HG03442 (cell line): ENCODE data around the gene MCC.
A peak's percentile ranks its signal among the peaks of the same experiment; 100 is the strongest.

Experiments
- ATAC-seq: cut with Tn5 transposase; IDR thresholded peaks from one replicate; pipeline ENCODE4 v1.9.1; 2021; ENCODE audit warnings: mild to moderate bottlenecking, moderate library complexity; ENCODE audit not compliant: unreplicated experiment

Gene MCC

DNA sequence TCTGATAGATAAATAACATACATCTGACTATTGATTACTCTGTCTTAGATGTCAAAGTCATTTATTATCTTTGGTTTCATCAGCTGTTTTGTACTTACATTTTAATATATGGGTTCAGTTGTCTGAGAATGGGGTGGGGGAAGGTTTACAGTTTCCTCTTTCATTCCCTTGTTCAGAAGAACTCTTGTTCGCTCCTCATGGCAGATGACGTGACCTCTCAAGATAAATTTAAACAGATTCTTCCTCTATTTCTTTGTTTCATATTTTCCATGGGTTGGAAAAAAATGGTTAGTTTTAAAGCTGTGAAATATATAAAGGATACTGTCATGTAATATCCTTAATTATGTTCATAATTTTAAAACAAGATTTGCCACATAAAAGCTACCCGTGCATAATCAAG is 114.8 kb downstream of the MCC start:
- no peak for ATAC-seq

- no peak for ATAC-seq
Measured at GRCh38 chr5:113371721-113372196, 116.5 kb downstream of the MCC start.

DNA sequence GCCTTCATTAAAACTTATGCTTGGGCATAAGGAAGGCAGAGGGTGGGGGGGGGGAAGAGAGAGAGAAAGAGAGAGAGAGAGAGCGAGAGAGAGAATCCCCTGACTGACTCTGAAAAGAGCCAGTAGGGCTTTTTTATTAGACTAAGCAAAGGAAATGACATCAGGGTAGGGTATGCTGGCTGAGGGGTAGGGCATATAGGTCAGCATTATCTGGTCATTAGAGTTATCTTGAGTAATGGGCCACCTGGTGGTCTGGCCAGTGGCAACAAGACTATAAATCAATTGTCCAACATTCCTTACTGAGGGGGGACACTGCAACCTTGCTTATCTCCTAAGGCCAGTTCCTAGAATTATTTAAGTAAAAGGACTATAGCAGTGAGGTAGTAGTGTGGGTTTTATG is 120.7 kb downstream of the MCC start:
- ATAC-seq, result no peak

DNA sequence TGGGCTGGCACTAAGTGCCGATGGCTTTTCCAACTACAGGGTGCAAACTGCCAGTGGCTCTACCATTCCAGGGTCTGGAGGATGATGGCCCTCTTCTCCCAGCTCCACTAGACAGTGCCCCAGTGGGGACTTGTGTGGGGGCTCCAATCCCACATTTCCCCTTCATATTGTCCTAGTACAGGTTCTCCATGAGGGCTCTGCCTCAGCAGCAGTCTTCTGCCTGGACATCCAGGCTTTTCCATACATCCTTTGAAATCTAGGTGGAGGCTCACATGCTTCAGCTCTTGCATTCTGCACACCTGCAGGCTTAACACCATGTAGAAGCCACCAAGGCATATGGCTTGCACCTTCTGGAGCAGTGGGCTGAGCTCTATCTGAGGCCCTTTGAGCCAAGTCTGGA is 123.8 kb downstream of the MCC start:
- no peak for ATAC-seq

DNA sequence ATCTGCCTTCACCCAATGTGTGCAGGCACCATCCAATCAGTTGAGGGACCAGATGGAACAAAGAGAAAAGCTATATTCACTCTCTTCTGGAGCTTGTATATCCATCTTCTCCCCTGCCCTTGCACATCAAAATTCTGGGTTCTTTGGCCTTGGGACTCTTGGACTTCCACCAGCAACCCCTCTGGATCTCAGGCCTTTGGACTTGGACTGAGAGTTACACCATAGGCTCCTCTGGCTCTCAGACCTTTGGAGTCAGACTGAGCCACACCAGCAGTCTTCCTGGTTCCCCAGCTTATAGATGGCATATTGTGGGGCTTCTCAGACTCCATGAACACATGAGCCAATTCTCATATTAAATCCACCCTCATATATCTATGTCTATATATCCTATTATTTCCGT is 126.6 kb downstream of the MCC start:
- no peak for ATAC-seq

- no peak for ATAC-seq
Measured at GRCh38 chr5:113359419-113359818, 128.8 kb downstream of the MCC start.

DNA sequence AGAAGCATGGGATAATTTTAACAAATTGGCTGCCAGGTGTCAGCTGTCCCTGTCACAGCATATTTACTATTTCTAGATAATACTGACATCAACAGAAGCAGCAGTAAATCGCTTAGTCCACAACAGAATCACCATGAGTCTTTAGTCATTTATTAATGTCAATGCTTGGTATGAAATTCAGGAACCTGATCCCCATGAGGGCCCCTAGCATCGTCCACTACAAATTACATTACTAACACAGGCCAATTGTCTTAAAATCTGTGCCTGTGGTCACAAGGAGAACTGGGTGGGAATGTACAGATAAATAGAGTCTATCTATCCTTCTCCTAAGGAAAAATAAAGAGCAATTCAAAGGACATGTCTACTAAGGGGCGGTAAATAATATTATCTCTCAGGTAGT is 129.6 kb downstream of the MCC start:
- ATAC-seq, result no peak

DNA sequence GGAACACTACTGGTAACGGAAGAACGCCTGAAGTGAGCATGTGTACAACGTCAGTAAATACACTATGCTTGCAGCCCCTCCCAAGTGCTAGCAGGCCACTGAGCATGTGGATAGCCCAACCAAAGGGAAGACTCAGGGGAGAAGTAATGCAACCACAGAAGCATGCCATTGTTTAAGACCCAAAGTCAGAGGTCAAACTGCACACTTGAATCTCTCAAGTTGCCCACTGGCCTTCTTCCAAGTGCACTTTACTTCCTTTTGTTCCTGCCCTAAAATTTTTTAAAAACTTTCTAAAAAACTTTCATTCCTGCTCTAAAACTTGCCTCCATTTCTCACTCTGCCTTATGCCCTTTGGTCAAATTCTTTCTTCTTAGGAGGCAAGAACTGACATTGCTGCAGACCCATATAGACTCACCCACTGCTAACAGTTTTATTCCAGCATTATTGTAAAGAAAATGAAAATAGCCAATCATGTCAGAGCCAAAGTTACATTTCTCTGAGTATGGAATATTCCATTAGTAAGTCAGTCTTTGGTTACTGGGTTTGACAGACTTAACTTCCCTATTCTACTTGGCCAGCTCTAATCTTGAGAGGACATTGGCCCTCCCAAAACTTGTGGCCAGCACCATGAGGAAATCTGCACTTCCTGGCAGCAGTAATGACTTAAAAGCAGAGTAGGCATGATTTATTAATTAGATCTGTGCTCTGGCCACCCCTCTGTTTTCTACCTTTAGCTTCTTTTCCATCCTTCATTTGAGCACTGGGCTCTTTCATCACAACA is 130.4 kb downstream of the MCC start:
- no peak for ATAC-seq

GRCh38 chr5:113356487-113356886 is 131.8 kb downstream of the MCC start:
- no peak for ATAC-seq

GRCh38 chr5:113354055-113354454 is 134.2 kb downstream of the MCC start:
- no peak for ATAC-seq

DNA sequence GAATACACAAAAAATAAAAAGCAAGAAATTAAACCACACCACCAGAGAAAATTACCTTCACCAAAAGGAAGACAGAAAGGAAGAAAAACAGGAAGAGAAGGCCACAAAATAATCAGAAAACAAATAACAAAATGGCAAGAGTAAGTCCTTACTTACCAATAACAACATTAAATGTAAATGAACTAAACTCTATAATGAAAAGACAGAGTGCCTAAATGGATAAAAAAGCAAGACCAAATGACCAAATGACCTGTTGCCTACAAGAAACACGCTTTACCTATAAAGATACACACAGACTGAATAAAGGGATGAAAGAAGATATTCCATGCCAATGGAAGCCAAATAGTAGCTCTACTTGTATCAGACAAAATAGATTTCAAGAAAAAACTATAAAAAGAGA is 140.7 kb downstream of the MCC start:
- no peak for ATAC-seq

- ATAC-seq, result no peak
Measured at GRCh38 chr5:113344973-113345940, 143.0 kb downstream of the MCC start.

DNA sequence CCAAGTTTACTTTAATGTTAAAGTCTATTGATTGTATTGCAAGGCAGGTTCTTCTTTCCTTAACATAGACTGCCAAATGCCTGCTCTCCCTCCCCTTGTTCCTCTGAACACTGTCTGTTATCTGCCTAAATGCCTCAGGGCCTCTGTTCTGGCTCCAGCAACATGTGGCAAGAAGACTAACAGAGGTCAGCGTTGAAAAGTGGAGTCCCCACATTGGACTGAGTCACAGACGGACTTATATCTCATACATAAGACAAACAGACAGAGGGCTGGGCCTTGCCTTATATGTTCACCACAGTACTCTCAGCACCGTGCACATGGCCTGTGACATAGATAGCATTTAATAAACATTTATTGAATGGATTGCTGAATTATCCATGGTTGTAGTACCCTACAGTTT is 144.9 kb downstream of the MCC start:
- ATAC-seq, result no peak

GRCh38 chr5:113340537-113340936 is 147.7 kb downstream of the MCC start:
- ATAC-seq, result no peak

- no peak for ATAC-seq
Measured at GRCh38 chr5:113338628-113339027, 149.6 kb downstream of the MCC start.

GRCh38 chr5:113337515-113338415 is 150.5 kb downstream of the MCC start:
- ATAC-seq, result no peak

- ATAC-seq, result no peak
Measured at GRCh38 chr5:113336975-113337374, 151.3 kb downstream of the MCC start.

DNA sequence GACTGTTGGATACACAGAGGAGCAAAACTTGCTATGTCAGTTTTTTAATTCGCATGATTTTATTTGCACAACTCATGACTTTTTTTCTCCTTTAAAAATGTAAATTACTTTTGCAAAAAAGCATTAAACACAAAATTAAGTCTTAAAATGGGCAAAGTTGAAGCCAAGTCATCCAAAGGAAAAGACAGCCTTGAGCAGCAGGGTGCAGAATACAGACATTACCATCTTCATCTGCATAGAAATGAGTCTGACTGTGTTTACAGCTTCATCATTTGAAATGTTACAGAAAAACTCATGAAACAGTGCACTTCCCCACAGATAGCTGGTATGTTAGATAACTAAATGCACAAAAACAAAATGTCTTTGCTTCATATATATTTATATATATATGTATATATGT is 154.8 kb downstream of the MCC start:
- no peak for ATAC-seq

GRCh38 chr5:113331209-113331551 is 157.1 kb downstream of the MCC start:
- ATAC-seq, result no peak

DNA sequence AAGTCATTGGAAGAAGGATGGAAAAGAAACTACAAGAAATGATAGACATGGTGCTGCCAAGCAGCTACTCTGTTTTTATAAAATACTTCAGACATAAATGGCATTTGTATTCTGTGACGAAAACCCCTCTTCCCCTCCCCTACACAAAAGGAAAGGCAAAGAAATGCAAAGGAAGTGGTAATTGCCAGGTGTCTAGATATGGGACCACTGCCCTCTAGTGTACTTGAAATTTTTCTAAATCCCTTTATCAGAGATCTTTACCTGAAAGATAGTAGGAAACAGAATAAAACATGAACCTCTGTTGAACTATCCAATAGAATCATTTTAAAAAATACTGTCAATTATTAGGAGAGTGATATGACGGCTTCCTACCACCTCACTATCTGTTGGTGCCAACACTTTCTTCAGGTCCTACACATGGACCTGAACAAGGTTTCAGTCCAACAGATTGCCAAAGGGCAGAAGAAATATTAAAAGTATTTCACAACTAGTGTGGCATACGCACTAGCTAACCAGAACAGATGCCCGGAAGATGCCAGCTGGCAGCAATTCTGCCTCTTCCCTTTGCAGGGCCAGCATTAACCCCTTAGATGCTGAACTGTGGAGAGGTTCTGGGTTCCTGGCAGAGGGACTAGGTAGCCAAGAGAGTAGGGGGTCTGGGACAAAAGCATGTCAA is 157.6 kb downstream of the MCC start:
- peak; percentile 72 for ATAC-seq
